Parathyroid adenoma (tissue), 2 donors: ENCODE results near the gene MOB3B.

Experiments used
- H2AFZ ChIP-seq: fragments of 300-600 bp; sonication (generic); one replicate; pipeline ENCODE4 v1.7.0; 2017; ENCODE audit warnings: antibody characterized with exemption, mild to moderate bottlenecking
- H3K27ac ChIP-seq: fragments of 300-600 bp; sonication (generic); one replicate; pipeline ENCODE4 v1.7.0; 2017
- H3K27me3 ChIP-seq: fragments of 300-600 bp; sonication (generic); one replicate; pipeline ENCODE4 v1.7.0; 2017; ENCODE audit warnings: low read length; ENCODE audit not compliant: control insufficient read depth, insufficient read depth
- H3K36me3 ChIP-seq: fragments of 300-600 bp; sonication (generic); one replicate; pipeline ENCODE4 v1.7.0; 2017; ENCODE audit warnings: low read length; ENCODE audit not compliant: control insufficient read depth, insufficient read depth
- H3K4me1 ChIP-seq: fragments of 300-600 bp; sonication (generic); one replicate; pipeline ENCODE4 v1.7.0; 2017; ENCODE audit warnings: control low read depth
- H3K4me2 ChIP-seq: fragments of 300-600 bp; sonication (generic); one replicate; pipeline ENCODE4 v1.7.0; 2017; ENCODE audit warnings: low read length
- H3K4me3 ChIP-seq: fragments of 300-600 bp; sonication (generic); one replicate; pipeline ENCODE4 v1.7.0; 2017; ENCODE audit warnings: low read depth, low read length
- H3K79me2 ChIP-seq: fragments of 300-600 bp; sonication (generic); one replicate; pipeline ENCODE4 v1.7.0; 2017; ENCODE audit warnings: control low read depth
- H3K9ac ChIP-seq: fragments of 300-600 bp; sonication (generic); one replicate; pipeline ENCODE4 v1.7.0; 2017; ENCODE audit warnings: mild to moderate bottlenecking
- H3K9me3 ChIP-seq: fragments of 300-600 bp; sonication (generic); one replicate; pipeline ENCODE4 v1.7.0; 2017; ENCODE audit warnings: low read length; ENCODE audit not compliant: control insufficient read depth
- TF ChIP-seq, protein P1 (sequence below): fragments of 300-600 bp; sonication (generic); IDR thresholded peaks from one replicate; pipeline ENCODE4 v1.7.0; 2017; ENCODE audit warnings: antibody characterized with exemption, mild to moderate bottlenecking
- donor health status: primary hyperparathyroidism.

Gene MOB3B

DNA sequence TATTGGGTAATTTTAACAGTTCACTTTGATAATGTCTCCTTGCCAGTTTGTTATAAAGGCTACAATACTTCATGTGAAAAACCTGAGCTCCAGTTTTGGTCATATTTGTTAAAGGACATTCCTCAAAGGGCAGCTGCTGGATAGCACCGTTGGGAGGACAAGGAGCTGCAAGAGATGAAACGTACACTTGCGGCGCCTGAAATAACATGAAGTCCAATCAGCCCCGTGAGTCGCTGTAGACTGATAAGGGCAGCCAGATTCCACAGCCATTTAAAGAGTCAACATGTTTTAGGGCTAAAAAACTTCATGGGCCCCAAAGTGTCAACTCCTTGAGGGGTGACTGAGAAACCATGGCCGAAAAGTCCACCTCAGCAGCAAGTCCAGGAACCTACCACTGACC, 91.1 kb downstream of the MOB3B start:
- H3K36me3 ChIP-seq: no peaks in the 10 kb centered on the region
- H3K9me3 ChIP-seq: no peaks in the 10 kb centered on the region
- no peak overlapping the region for H3K27ac ChIP-seq
- no peaks in the 10 kb centered on the region for H3K27me3 ChIP-seq
- no peak overlapping the region for H3K4me2 ChIP-seq
- TF ChIP-seq, protein P1, sequence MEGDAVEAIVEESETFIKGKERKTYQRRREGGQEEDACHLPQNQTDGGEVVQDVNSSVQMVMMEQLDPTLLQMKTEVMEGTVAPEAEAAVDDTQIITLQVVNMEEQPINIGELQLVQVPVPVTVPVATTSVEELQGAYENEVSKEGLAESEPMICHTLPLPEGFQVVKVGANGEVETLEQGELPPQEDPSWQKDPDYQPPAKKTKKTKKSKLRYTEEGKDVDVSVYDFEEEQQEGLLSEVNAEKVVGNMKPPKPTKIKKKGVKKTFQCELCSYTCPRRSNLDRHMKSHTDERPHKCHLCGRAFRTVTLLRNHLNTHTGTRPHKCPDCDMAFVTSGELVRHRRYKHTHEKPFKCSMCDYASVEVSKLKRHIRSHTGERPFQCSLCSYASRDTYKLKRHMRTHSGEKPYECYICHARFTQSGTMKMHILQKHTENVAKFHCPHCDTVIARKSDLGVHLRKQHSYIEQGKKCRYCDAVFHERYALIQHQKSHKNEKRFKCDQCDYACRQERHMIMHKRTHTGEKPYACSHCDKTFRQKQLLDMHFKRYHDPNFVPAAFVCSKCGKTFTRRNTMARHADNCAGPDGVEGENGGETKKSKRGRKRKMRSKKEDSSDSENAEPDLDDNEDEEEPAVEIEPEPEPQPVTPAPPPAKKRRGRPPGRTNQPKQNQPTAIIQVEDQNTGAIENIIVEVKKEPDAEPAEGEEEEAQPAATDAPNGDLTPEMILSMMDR: no peak
- H3K4me1 ChIP-seq: no peaks in the 10 kb centered on the region
- H3K4me3 ChIP-seq: no peak overlapping the region
- H2AFZ ChIP-seq: no peak overlapping the region
- no peaks in the 10 kb centered on the region for H3K79me2 ChIP-seq
- no peak overlapping the region for H3K9ac ChIP-seq

DNA sequence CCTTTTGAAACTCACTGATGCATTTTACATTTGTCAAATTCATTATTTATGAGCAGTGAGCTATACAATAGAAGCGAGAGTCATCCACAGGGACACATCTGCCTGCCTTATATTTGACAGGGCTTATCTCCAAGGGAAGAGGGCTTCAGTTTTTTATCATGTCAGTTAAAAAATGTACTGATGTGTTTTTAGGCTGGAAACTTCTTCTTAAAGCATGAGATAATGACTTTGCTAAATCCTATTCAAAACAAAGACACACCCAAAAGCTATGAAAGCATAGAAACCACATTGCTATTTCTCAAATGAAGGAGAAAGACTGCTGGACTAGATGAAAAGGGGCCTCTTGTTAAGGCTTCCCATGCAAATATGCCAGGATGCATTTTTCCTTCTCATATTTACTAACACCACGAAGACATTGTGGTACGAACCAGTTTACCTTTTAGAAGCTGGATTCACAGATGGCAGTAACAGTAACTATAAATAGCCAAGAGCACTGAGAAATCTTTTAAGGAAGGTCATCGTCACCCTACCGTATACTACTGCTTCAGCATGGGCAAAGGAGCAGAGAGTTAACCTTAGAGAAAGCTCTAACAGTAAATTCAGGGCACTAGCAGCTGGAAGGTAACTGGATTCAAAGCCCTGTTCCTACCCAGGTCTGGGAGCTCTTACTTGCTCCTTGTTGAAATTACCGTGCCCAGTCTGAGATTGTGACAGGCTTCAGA, 91.8 kb downstream of the MOB3B start:
- H3K36me3 ChIP-seq: no peaks in the 10 kb centered on the region
- no peak overlapping the region for H2AFZ ChIP-seq
- no peaks in the 10 kb centered on the region for H3K4me1 ChIP-seq
- no peak overlapping the region for H3K9ac ChIP-seq
- TF ChIP-seq, protein P1: no peak
- no peak overlapping the region for H3K4me2 ChIP-seq
- no peaks in the 10 kb centered on the region for H3K9me3 ChIP-seq
- no peak overlapping the region for H3K4me3 ChIP-seq
- H3K79me2 ChIP-seq: no peaks in the 10 kb centered on the region
- no peaks in the 10 kb centered on the region for H3K27me3 ChIP-seq
- no peak overlapping the region for H3K27ac ChIP-seq

DNA sequence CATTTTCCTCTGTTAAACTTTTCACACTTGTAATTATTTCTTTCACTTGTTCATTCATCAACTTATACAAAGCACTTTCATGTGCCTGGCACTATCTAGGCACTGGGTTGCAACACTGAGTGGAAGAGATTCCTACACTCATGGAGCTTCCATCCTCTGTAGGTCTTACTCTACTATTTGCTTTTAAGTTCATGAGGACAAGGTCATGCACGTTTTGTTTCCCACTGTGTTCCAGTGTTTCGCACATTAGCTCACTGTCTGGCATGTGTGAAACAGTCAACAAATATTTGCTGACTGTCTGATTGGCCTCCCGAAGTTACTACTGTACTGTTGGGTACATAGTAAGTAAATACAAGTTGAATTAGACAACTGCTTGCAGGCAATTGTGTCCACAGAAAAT, 93.4 kb downstream of the MOB3B start:
- H3K9ac ChIP-seq: no peak overlapping the region
- TF ChIP-seq, protein P1: no peak
- H3K4me1 ChIP-seq: no peaks in the 10 kb centered on the region
- no peaks in the 10 kb centered on the region for H3K9me3 ChIP-seq
- H3K4me2 ChIP-seq: no peak overlapping the region
- no peak overlapping the region for H3K4me3 ChIP-seq
- H3K36me3 ChIP-seq: no peaks in the 10 kb centered on the region
- no peak overlapping the region for H2AFZ ChIP-seq
- no peaks in the 10 kb centered on the region for H3K27me3 ChIP-seq
- no peaks in the 10 kb centered on the region for H3K79me2 ChIP-seq
- no peak overlapping the region for H3K27ac ChIP-seq

DNA sequence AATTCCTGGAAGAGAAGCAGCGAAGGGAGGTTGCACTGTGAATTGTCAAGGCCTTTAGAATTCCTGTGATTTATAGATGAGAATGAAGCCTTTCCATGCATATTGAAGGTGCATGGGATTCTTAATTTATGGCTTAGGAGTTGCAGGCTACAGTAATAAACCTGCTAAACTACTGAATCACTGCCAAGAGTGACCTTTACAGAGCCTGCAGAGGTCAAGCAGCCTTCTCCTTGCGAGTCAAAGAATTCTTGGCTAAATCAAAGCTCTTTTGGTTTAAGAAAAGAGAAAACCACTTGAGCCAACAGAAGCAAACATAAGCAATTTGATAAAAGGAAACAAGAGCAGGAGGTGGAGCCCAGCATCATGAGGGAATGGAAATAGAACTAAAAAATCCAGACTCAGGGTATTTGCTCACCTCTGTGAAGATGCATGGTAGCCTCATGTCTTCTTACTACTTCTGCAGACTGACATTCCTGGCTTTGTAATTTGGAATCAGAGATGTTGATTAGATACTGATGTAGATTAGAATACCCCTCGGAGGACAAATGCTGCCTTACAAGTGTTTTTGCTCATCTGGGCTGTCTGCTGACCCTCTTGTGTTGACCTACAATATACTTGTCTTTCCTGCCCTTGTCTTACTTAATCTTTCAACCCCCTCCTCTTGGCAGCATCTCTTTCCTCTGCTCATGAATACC, 95.8 kb downstream of the MOB3B start:
- Histone ChIP-seq H3K4me1 (no peaks in the 10 kb centered on the region), H3K4me2 (no peak overlapping the region), H3K9me3 (no peaks in the 10 kb centered on the region), H3K36me3 (no peaks in the 10 kb centered on the region), H3K27me3 (no peaks in the 10 kb centered on the region), H3K27ac (no peak overlapping the region), H3K79me2 (no peaks in the 10 kb centered on the region), H2AFZ (no peak overlapping the region), H3K4me3 (no peak overlapping the region), H3K9ac (no peak overlapping the region)
- TF ChIP-seq, protein P1: no peak
